Measurements from ENCODE around the gene CD248.
A peak's percentile ranks its signal among the peaks of the same experiment; 100 is the strongest.
"Not testable (repeated sequence)": the region's sequence is repeated elsewhere in the genome, so short reads cannot be mapped to it uniquely, and the experiment has no call there.

Gene CD248

GRCh38 chr11:66324664-66325063, 7.8 kb upstream of the CD248 start:
- H3K9me3 Mint-ChIP-seq = peaks cover 4 to 6% of the 10 kb centered on the region in 2 donors
- H3K27ac Mint-ChIP-seq = no peak overlapping the region
- DNase-seq (no peak), ATAC-seq (no peak)
- peaks cover 74% of the 10 kb centered on the region for H3K4me1 Mint-ChIP-seq
- H3K4me3 Mint-ChIP-seq = no peak overlapping the region
- no peaks in the 10 kb centered on the region for H3K27me3 Mint-ChIP-seq

- Mint-ChIP-seq H3K4me1 (peaks cover 79% of the 10 kb centered on the region), H3K9me3 (peaks cover 6 to 10% of the 10 kb centered on the region in 2 donors)
These were observed 6.8 kb upstream of the CD248 start for GRCh38 chr11:66323684-66324083.

GRCh38 chr11:66322732-66323427, 6.0 kb upstream of the CD248 start:
- ATAC-seq (no peak), DNase-seq (no peak)
- H3K27ac Mint-ChIP-seq = peak overlapping the region in 1 of 2 donors; percentile 82
- H3K4me1 Mint-ChIP-seq = peaks cover 79% of the 10 kb centered on the region
- peaks cover 6 to 10% of the 10 kb centered on the region in 2 donors for H3K9me3 Mint-ChIP-seq
- H3K27me3 Mint-ChIP-seq = no peaks in the 10 kb centered on the region
- no peak overlapping the region for H3K4me3 Mint-ChIP-seq

More at GRCh38 chr11:66323684-66324083, 6.8 kb upstream of the CD248 start:
- Mint-ChIP-seq H3K4me3 (no peak overlapping the region), H3K27me3 (no peaks in the 10 kb centered on the region), H3K27ac (no peak overlapping the region)
- DNase-seq (no peak), ATAC-seq (no peak)

GRCh38 chr11:66321606-66322005, 4.8 kb upstream of the CD248 start:
- Mint-ChIP-seq H3K4me1 (peaks cover 75% of the 10 kb centered on the region), H3K9me3 (peaks cover 6 to 10% of the 10 kb centered on the region in 2 donors), H3K4me3 (no peak overlapping the region), H3K27ac (no peak overlapping the region), H3K27me3 (no peaks in the 10 kb centered on the region)
- DNase-seq (no peak), ATAC-seq (no peak)

- not testable (repeated sequence) for ATAC-seq, DNase-seq, H3K4me3 Mint-ChIP-seq, H3K27ac Mint-ChIP-seq, H3K27me3 Mint-ChIP-seq
- Mint-ChIP-seq H3K9me3 (peaks cover 6 to 10% of the 10 kb centered on the region in 2 donors), H3K4me1 (peaks cover 73% of the 10 kb centered on the region)
These were observed 3.9 kb upstream of the CD248 start for GRCh38 chr11:66320748-66321147.

GRCh38 chr11:66320289-66320688, 3.4 kb upstream of the CD248 start:
- Mint-ChIP-seq H3K4me1 (peaks cover 73% of the 10 kb centered on the region), H3K9me3 (peaks cover 6 to 10% of the 10 kb centered on the region in 2 donors)
- H3K4me3 Mint-ChIP-seq, DNase-seq, ATAC-seq, H3K27ac Mint-ChIP-seq, H3K27me3 Mint-ChIP-seq: not testable (repeated sequence)

- H3K9me3 Mint-ChIP-seq = peaks cover 3 to 10% of the 10 kb centered on the region in 2 donors
- ATAC-seq = no peak
- peak overlapping the region in 1 of 2 donors; percentile 98 for H3K27ac Mint-ChIP-seq
- H3K27me3 Mint-ChIP-seq = no peaks in the 10 kb centered on the region
- peak overlapping the region; percentile 91 to 95 for H3K4me3 Mint-ChIP-seq
- DNase-seq = no peak
- peaks cover 74% of the 10 kb centered on the region for H3K4me1 Mint-ChIP-seq
These were observed 1.7 kb upstream of the CD248 start for GRCh38 chr11:66318600-66318970.

- DNase-seq (peak; percentile 66 to 79), ATAC-seq (peak; percentile 83)
- Mint-ChIP-seq H3K27me3 (no peaks in the 10 kb centered on the region), H3K4me3 (peak overlapping the region; percentile 91 to 95), H3K4me1 (peaks cover 79% of the 10 kb centered on the region), H3K27ac (peak overlapping the region; percentile 96 to 98), H3K9me3 (peaks cover 0 to 10% of the 10 kb centered on the region in 2 donors)
These were observed 1.1 kb upstream of the CD248 start for GRCh38 chr11:66317723-66318599.

GRCh38 chr11:66317322-66317722, 478 bp upstream of the CD248 start:
- peak overlapping the region; percentile 95 to 98 for H3K27ac Mint-ChIP-seq
- H3K9me3 Mint-ChIP-seq = peaks cover 0 to 10% of the 10 kb centered on the region in 2 donors
- H3K27me3 Mint-ChIP-seq = no peaks in the 10 kb centered on the region
- peaks cover 75% of the 10 kb centered on the region for H3K4me1 Mint-ChIP-seq
- peak; percentile 37 for ATAC-seq
- peak overlapping the region; percentile 91 to 95 for H3K4me3 Mint-ChIP-seq
- peak; percentile 70 to 73 for DNase-seq

GRCh38 chr11:66315921-66316811, 678 bp downstream of the CD248 start:
- Mint-ChIP-seq H3K27ac (peak overlapping the region in 1 of 2 donors; percentile 19), H3K4me1 (peaks cover 73% of the 10 kb centered on the region), H3K4me3 (peak overlapping the region; percentile 91 to 95), H3K27me3 (no peaks in the 10 kb centered on the region), H3K9me3 (peaks cover 0 to 10% of the 10 kb centered on the region in 2 donors)
- ATAC-seq = no peak
- peak; percentile 68 to 71 for DNase-seq

GRCh38 chr11:66315498-66315885, 1.4 kb downstream of the CD248 start:
- DNase-seq (no peak), ATAC-seq (no peak)
- Mint-ChIP-seq H3K27me3 (no peaks in the 10 kb centered on the region), H3K4me1 (peaks cover 73% of the 10 kb centered on the region), H3K9me3 (peaks cover 0 to 10% of the 10 kb centered on the region in 2 donors), H3K4me3 (peak overlapping the region; percentile 91 to 95), H3K27ac (peak overlapping the region; percentile 44 to 92)

- H3K4me1 Mint-ChIP-seq = peaks cover 69% of the 10 kb centered on the region
- DNase-seq (no peak), ATAC-seq (no peak)
- H3K9me3 Mint-ChIP-seq = peaks cover 0 to 7% of the 10 kb centered on the region in 2 donors
- H3K4me3 Mint-ChIP-seq = peak overlapping the region; percentile 91 to 95
- no peaks in the 10 kb centered on the region for H3K27me3 Mint-ChIP-seq
- H3K27ac Mint-ChIP-seq = peak overlapping the region; percentile 92 to 95
These were observed 2.0 kb downstream of the CD248 start for GRCh38 chr11:66314561-66315497.

- ATAC-seq (no peak), DNase-seq (no peak)
- peaks cover 0 to 2% of the 10 kb centered on the region in 2 donors for H3K9me3 Mint-ChIP-seq
- H3K27ac Mint-ChIP-seq = peak overlapping the region in 1 of 2 donors; percentile 95
- H3K27me3 Mint-ChIP-seq = no peaks in the 10 kb centered on the region
- peak overlapping the region; percentile 91 to 95 for H3K4me3 Mint-ChIP-seq
- peaks cover 62% of the 10 kb centered on the region for H3K4me1 Mint-ChIP-seq
These were observed 2.7 kb downstream of the CD248 start for GRCh38 chr11:66314186-66314501.
